ENCODE results near the gene NXPH3. TPM values are rescaled to one million over a fixed set of nuclear protein-coding genes. Genes with fewer than 3 reads are reported as not detected.

Gene NXPH3
- total and polyA plus RNA-seq, 2 of the 13 experiments (the other 11 are each of a cell fraction or from before 2014, with no cell fraction given), result 0.04 to 0.58 TPM

DNA sequence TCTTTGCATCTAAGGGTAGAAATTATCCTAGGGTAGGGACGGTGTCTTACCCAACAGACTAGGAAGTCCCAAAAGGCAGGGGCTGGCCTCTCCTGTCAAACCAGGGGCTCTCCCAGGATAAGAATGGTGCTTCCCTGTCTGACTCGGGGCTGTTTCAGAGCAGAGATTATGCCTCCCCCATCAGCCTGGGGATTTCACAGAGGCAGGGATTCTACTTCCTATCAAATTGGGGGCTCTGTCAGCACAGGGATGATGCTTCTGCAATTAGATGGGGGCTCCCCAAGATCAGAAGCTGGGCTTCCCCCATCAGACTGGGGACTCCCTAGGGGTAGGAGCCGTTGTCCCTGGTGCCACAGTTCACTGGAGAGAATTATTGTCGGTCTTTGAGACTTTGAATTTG lies 2.3 kb downstream of the NXPH3 start (continued):
- TF ChIP-seq ELK4 (CRISPR knock-in tag; IDR thresholded peaks at IDR 0.05; ENCODE audit: borderline replicate concordance) (no peak), SKI (IDR thresholded peaks at IDR 0.05; ENCODE audit: partially characterized antibody) (no peak), CREM (IDR thresholded peaks at IDR 0.05) (no peak), CREM (CRISPR knock-in tag; IDR thresholded peaks at IDR 0.05) (no peak)

- ChIA-PET POLR2A (no interaction called here), CTCF (ENCODE audit: low intra/inter-chr PET ratio, low total read pairs) (no interaction called here)
- peaks cover 22% of the 10 kb centered on the region for H3K4me1 ChIP-seq (ENCODE audit: insufficient read depth, low read length)
- no TSS peak for BruUV-seq (replicated peaks)
- no peak overlapping the region for H3K9ac ChIP-seq (ENCODE audit: insufficient read depth, low read depth, low read length)
- no peaks in the 10 kb centered on the region for H3K36me3 ChIP-seq (replicated peaks in 1 of 2; ENCODE audit: control insufficient read depth in 1 of 2, insufficient read depth in 2 of 2, low read length in 2 of 2)
- H3K27me3 ChIP-seq (ENCODE audit: control insufficient read depth in 1 of 2, insufficient read depth in 2 of 2, low read length in 2 of 2), result peaks cover 5 to 56% of the 10 kb centered on the region in 2 experiments
- H3K4me3 ChIP-seq (replicated peaks in 1 of 3; ENCODE audit: insufficient read depth in 1 of 3, low read depth in 2 of 3, low read length in 3 of 3), result no peak overlapping the region
- no peak overlapping the region for H3K27ac ChIP-seq (ENCODE audit: extremely low read length, insufficient read depth, low read length)
- DNase-seq (ENCODE audit: low spot score) (no peak), ATAC-seq (no peak), FAIRE-seq (no peak)
- no peak overlapping the region for H2AFZ ChIP-seq (ENCODE audit: low read length)
- intact Hi-C loops (cut with micrococcal nuclease; ENCODE audit: unreplicated experiment), result no loop called here
- no peaks in the 10 kb centered on the region for H3K9me3 ChIP-seq (ENCODE audit: low read length)
- no peaks in the 10 kb centered on the region for H4K20me1 ChIP-seq (ENCODE audit: insufficient read depth, low read length)
- no peaks in the 10 kb centered on the region for H3K79me2 ChIP-seq (ENCODE audit: insufficient read depth, low read length)
- WGBS (ENCODE audit: low lambda C conversion rate), result 49% methylated on average over 11 of the region's 13 CpGs
- no peak overlapping the region for H3K4me2 ChIP-seq (ENCODE audit: low read depth, low read length)
- in situ Hi-C loops (cut with HindIII; ENCODE audit: extremely low pct_ligation_motif_present, low pct_unique_long_range_greater_than_20kb), result no loop called here
- TF ChIP-seq KDM5B (CRISPR knock-in tag; IDR thresholded peaks at IDR 0.05; ENCODE audit: borderline replicate concordance) (no peak), MXD3 (CRISPR knock-in tag; IDR thresholded peaks at IDR 0.05) (no peak), TBX3 (IDR thresholded peaks at IDR 0.05; ENCODE audit: borderline replicate concordance) (no peak), ZNF614 (CRISPR knock-in tag; IDR thresholded peaks at IDR 0.05; ENCODE audit: borderline replicate concordance) (no peak), MXI1 (IDR thresholded peaks at IDR 0.05; ENCODE audit: borderline replicate concordance, low read depth, low read length) (no peak), GATA4 (IDR thresholded peaks at IDR 0.05; ENCODE audit: borderline replicate concordance, low read depth) (no peak), RFX5 (IDR thresholded peaks at IDR 0.05; ENCODE audit: low read depth, low read length) (no peak), HBP1 (CRISPR knock-in tag; IDR thresholded peaks at IDR 0.05; ENCODE audit: low read depth) (no peak), ZFP82 (CRISPR knock-in tag; IDR thresholded peaks at IDR 0.05; ENCODE audit: borderline replicate concordance) (no peak), NR2F1 (CRISPR knock-in tag; IDR thresholded peaks at IDR 0.05) (no peak), ZNF557 (CRISPR knock-in tag; IDR thresholded peaks at IDR 0.05) (no peak), POLR2A (IDR thresholded peaks at IDR 0.05; ENCODE audit: insufficient read depth in 1 of 2, low read depth in 2 of 2, low read length in 2 of 2) (no peak)
- TF ChIP-seq, protein P1, sequence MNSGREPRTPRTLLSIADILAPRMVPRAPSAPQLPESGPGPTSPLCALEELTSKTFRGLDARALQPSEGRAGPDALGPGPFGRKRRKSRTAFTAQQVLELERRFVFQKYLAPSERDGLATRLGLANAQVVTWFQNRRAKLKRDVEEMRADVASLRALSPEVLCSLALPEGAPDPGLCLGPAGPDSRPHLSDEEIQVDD (CRISPR knock-in tag; IDR thresholded peaks at IDR 0.05; ENCODE audit: borderline replicate concordance), result no peak
- TF ChIP-seq, protein P2, sequence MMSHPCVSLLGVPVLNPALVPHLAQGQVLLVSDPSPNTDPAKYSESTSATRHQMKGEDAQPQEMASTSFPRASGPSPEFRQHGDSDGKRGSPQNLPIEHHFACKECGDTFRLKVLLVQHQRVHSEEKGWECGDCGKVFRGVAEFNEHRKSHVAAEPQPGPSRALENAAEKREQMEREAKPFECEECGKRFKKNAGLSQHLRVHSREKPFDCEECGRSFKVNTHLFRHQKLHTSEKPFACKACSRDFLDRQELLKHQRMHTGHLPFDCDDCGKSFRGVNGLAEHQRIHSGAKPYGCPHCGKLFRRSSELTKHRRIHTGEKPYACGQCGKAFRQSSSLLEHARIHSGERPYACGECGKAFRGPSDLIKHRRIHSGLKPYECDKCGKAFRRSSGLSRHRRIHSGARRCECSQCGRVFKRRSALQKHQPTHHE (CRISPR knock-in tag; IDR thresholded peaks at IDR 0.05; ENCODE audit: borderline replicate concordance), result no peak
- TF ChIP-seq, protein P3, sequence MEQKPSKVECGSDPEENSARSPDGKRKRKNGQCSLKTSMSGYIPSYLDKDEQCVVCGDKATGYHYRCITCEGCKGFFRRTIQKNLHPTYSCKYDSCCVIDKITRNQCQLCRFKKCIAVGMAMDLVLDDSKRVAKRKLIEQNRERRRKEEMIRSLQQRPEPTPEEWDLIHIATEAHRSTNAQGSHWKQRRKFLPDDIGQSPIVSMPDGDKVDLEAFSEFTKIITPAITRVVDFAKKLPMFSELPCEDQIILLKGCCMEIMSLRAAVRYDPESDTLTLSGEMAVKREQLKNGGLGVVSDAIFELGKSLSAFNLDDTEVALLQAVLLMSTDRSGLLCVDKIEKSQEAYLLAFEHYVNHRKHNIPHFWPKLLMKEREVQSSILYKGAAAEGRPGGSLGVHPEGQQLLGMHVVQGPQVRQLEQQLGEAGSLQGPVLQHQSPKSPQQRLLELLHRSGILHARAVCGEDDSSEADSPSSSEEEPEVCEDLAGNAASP (CRISPR knock-in tag; IDR thresholded peaks at IDR 0.05; ENCODE audit: borderline replicate concordance), result no peak
These were observed 2.7 kb downstream of the NXPH3 start for GRCh38 chr17:49578414-49578813.

Data from HepG2 (cell line).